NCI-H187 treated with DMSO at 0.1 percent for 48 hours (cell line): ENCODE measurements around the gene KRT1.

Experiments
- DNase-seq: peaks from one replicate; lab custom pipeline; 2025; lab: John Stamatoyannopoulos, UW

The KRT1 gene

GRCh38 chr12:52636189-52636588, 44.0 kb downstream of the KRT1 start:
- DNase-seq: no peak

- no peak for DNase-seq
Observed at GRCh38 chr12:52634266-52635056, 45.7 kb downstream of the KRT1 start.

- no peak for DNase-seq
Observed at GRCh38 chr12:52633383-52633782, 46.8 kb downstream of the KRT1 start.

GRCh38 chr12:52632656-52633055, 47.6 kb downstream of the KRT1 start:
- DNase-seq: no peak

GRCh38 chr12:52631676-52632459, 48.3 kb downstream of the KRT1 start:
- no peak for DNase-seq

GRCh38 chr12:52631264-52631663, 48.9 kb downstream of the KRT1 start:
- DNase-seq: no peak

GRCh38 chr12:52630599-52631200, 49.5 kb downstream of the KRT1 start:
- DNase-seq: no peak

- DNase-seq: no peak
Observed at GRCh38 chr12:52630008-52630500, 50.2 kb downstream of the KRT1 start.

- DNase-seq: no peak
Observed at GRCh38 chr12:52629281-52630007, 50.8 kb downstream of the KRT1 start.

- DNase-seq: no peak
Observed at GRCh38 chr12:52628841-52629240, 51.4 kb downstream of the KRT1 start.

- DNase-seq: no peak
Observed at GRCh38 chr12:52628111-52628507, 52.1 kb downstream of the KRT1 start.

GRCh38 chr12:52627395-52628110, 52.7 kb downstream of the KRT1 start:
- no peak for DNase-seq
